Activated naive CD8-positive, alpha-beta T cell treated with anti-CD3 and anti-CD28 coated beads, Interleukin-2, amount 10 ng/mL, durations not matched to agents 7 days and 5 days (primary cell): ENCODE data around the gene ARSG. TPM values are rescaled to one million over a fixed set of nuclear protein-coding genes. Genes with fewer than 3 reads are reported as not detected.
A peak's percentile ranks its signal among the peaks of the same experiment; 100 is the strongest.
"Not testable (repeated sequence)": the region's sequence is repeated elsewhere in the genome, so short reads cannot be mapped to it uniquely, and the experiment has no call there.

ENCODE experiments used
- ATAC-seq: fragments of 150-1000 bp; cut with Tn5 transposase; one replicate; pipeline ENCODE4 v1.10.0; 2021; ENCODE audit warnings: low read depth, moderate library complexity
- POLR2A ChIA-PET: fragments of 350-600 bp; sonication (Branson Sonifier 250); formaldehyde crosslinking; loops from one replicate; lab custom pipeline; 2021; ENCODE audit warnings: antibody characterized with exemption; lab: Charles Lee
- DNase-seq: peaks from one replicate; pipeline ENCODE4 v3.0.0; 2021
- H3K27ac Mint-ChIP-seq: one replicate; pipeline ENCODE4 v1.8.0; 2022; ENCODE audit warnings: mild to moderate bottlenecking, mixed read lengths
- H3K27me3 Mint-ChIP-seq: one replicate; pipeline ENCODE4 v1.8.0; 2022; ENCODE audit warnings: mild to moderate bottlenecking, moderate library complexity, mixed read lengths
- H3K36me3 Mint-ChIP-seq: one replicate; pipeline ENCODE4 v1.8.0; 2021; ENCODE audit warnings: mild to moderate bottlenecking, mixed read lengths
- H3K4me1 Mint-ChIP-seq: one replicate; pipeline ENCODE4 v1.8.0; 2021; ENCODE audit warnings: mixed read lengths
- H3K4me3 Mint-ChIP-seq: one replicate; pipeline ENCODE4 v1.8.0; 2022; ENCODE audit warnings: mild to moderate bottlenecking, moderate library complexity, mixed read lengths
- H3K9me3 Mint-ChIP-seq: one replicate; pipeline ENCODE4 v1.8.0; 2021; ENCODE audit warnings: mixed read lengths
- total RNA-seq, 2 experiments: library from RNA; stranded (reverse); gene quantifications; one replicate each; pipeline ENCODE4 v1.2.3, GENCODE V29; 2021

ARSG gene
- 10 to 100 TPM; 10.4 to 10.9 TPM for total RNA-seq

- Mint-ChIP-seq H3K4me1 (peaks cover 36% of the 10 kb centered on the region), H3K36me3 (peaks cover 4% of the 10 kb centered on the region), H3K27ac (peak within 1 kb of the TSS; percentile 90), H3K9me3 (no peaks in the 10 kb centered on the region), H3K4me3 (peak within 1 kb of the TSS; percentile 94), H3K27me3 (no peaks in the 10 kb centered on the region)
- DNase-seq = peak; percentile 92
- POLR2A ChIA-PET = interaction anchor here (0.5 to 4.8 kb wide), 32 partner anchors 9 to 221 kb away, joined by 3 to 63 read pairs (median 6); partner anchors contain the start of genes AMZ2, PRKAR1A and WIPI1
- ATAC-seq = peak; percentile 58
Measured at GRCh38 chr17:68290955-68291835, at the start of gene ARSG, which contains the start of gene SLC16A6. ARSG (plus strand) TSS chr17:68291495; CDS start chr17:68307494, 15,999 bp downstream. SLC16A6 (minus strand) TSS chr17:68291127; CDS start chr17:68278320, 12,807 bp downstream.

- Mint-ChIP-seq H3K27me3 (no peaks in the 10 kb centered on the region), H3K4me3 (peak overlapping the region; percentile 89), H3K9me3 (no peaks in the 10 kb centered on the region), H3K36me3 (peaks cover 15% of the 10 kb centered on the region), H3K4me1 (peaks cover 27% of the 10 kb centered on the region), H3K27ac (peak overlapping the region; percentile 98)
- POLR2A ChIA-PET = interaction anchor here (0.6 to 4.0 kb wide), 14 partner anchors 9 to 257 kb away, joined by 3 to 95 read pairs (median 12); partner anchors contain the start of genes ARSG, SLC16A6 and WIPI1
- DNase-seq = no peak
- ATAC-seq = no peak
Measured at GRCh38 chr17:68246271-68247028, 44.8 kb upstream of the ARSG start.

GRCh38 chr17:68247445-68248198, 43.7 kb upstream of the ARSG start, which contains the start of gene AMZ2:
AMZ2 (plus strand) TSS chr17:68248043; CDS start chr17:68250188, 2,145 bp downstream.
- Mint-ChIP-seq H3K9me3 (no peaks in the 10 kb centered on the region), H3K27ac (peak within 1 kb of the TSS; percentile 98), H3K36me3 (peaks cover 23% of the 10 kb centered on the region), H3K4me1 (peaks cover 30% of the 10 kb centered on the region), H3K4me3 (peak within 1 kb of the TSS; percentile 89), H3K27me3 (no peaks in the 10 kb centered on the region)
- peak; percentile 100 for DNase-seq
- ATAC-seq = peak; percentile 87
- POLR2A ChIA-PET = interaction anchor here (0.5 to 4.0 kb wide), 22 partner anchors 8 to 255 kb away, joined by 3 to 95 read pairs (median 6); partner anchors contain the start of genes ARSG, SLC16A6 and WIPI1

- Mint-ChIP-seq H3K36me3 (peaks cover 27% of the 10 kb centered on the region), H3K4me1 (peaks cover 35% of the 10 kb centered on the region), H3K4me3 (peak overlapping the region; percentile 89), H3K27ac (peak overlapping the region; percentile 98), H3K9me3 (no peaks in the 10 kb centered on the region), H3K27me3 (no peaks in the 10 kb centered on the region)
- ATAC-seq (no peak), DNase-seq (no peak)
- POLR2A ChIA-PET = interaction anchor here (0.5 to 4.0 kb wide), 19 partner anchors 8 to 240 kb away, joined by 3 to 95 read pairs (median 8); partner anchors contain the start of genes ARSG, SLC16A6 and WIPI1
Measured at GRCh38 chr17:68248199-68248825, 43.0 kb upstream of the ARSG start.

- Mint-ChIP-seq H3K27me3 (no peaks in the 10 kb centered on the region), H3K27ac (peak overlapping the region; percentile 98), H3K9me3 (no peaks in the 10 kb centered on the region), H3K4me3 (peak overlapping the region; percentile 89), H3K36me3 (peaks cover 26% of the 10 kb centered on the region), H3K4me1 (peaks cover 40% of the 10 kb centered on the region)
- DNase-seq (no peak), ATAC-seq (no peak)
- POLR2A ChIA-PET = interaction anchor here (1.3 to 4.0 kb wide), 12 partner anchors 8 to 210 kb away, joined by 3 to 95 read pairs (median 12); partner anchors contain the start of genes ARSG, SLC16A6 and WIPI1
Measured at GRCh38 chr17:68248891-68249290, 42.4 kb upstream of the ARSG start.

GRCh38 chr17:68249354-68249765, 41.9 kb upstream of the ARSG start:
- H3K9me3 Mint-ChIP-seq = no peaks in the 10 kb centered on the region
- POLR2A ChIA-PET = interaction anchor here (1.3 to 4.0 kb wide), 8 partner anchors 8 to 210 kb away, joined by 3 to 95 read pairs (median 14); partner anchors contain the start of genes ARSG, SLC16A6 and WIPI1
- peak overlapping the region; percentile 98 for H3K27ac Mint-ChIP-seq
- peak overlapping the region; percentile 89 for H3K4me3 Mint-ChIP-seq
- H3K36me3 Mint-ChIP-seq = peaks cover 31% of the 10 kb centered on the region
- no peak for ATAC-seq
- no peaks in the 10 kb centered on the region for H3K27me3 Mint-ChIP-seq
- H3K4me1 Mint-ChIP-seq = peaks cover 44% of the 10 kb centered on the region
- no peak for DNase-seq

GRCh38 chr17:68253426-68253825, 37.9 kb upstream of the ARSG start:
- peaks cover 65% of the 10 kb centered on the region for H3K4me1 Mint-ChIP-seq
- not testable (repeated sequence) for H3K27me3 Mint-ChIP-seq, DNase-seq, H3K9me3 Mint-ChIP-seq
- peak; percentile 68 for ATAC-seq
- peaks cover 51% of the 10 kb centered on the region for H3K36me3 Mint-ChIP-seq
- H3K27ac Mint-ChIP-seq = peak overlapping the region; percentile 88
- POLR2A ChIA-PET = interaction anchor here (1.3 kb wide), 1 partner anchor 47 kb away, joined by 4 read pairs; no protein-coding TSS in a partner anchor
- H3K4me3 Mint-ChIP-seq = peak overlapping the region; percentile 17

- DNase-seq (no peak), ATAC-seq (no peak)
- Mint-ChIP-seq H3K27me3 (no peaks in the 10 kb centered on the region), H3K4me3 (peak overlapping the region; percentile 49), H3K9me3 (no peaks in the 10 kb centered on the region), H3K36me3 (peaks cover 49% of the 10 kb centered on the region), H3K27ac (peak overlapping the region; percentile 74), H3K4me1 (peaks cover 62% of the 10 kb centered on the region)
- POLR2A ChIA-PET = interaction anchor here (0.5 to 1.5 kb wide), 5 partner anchors 8 to 178 kb away, joined by 3 to 17 read pairs (median 4); partner anchors contain the start of gene AMZ2
Measured at GRCh38 chr17:68255151-68255550, 36.1 kb upstream of the ARSG start.

GRCh38 chr17:68255731-68256538, 35.4 kb upstream of the ARSG start:
- H3K9me3 Mint-ChIP-seq = no peaks in the 10 kb centered on the region
- no peak for ATAC-seq
- peak overlapping the region; percentile 49 for H3K4me3 Mint-ChIP-seq
- H3K27me3 Mint-ChIP-seq = no peaks in the 10 kb centered on the region
- DNase-seq = no peak
- H3K36me3 Mint-ChIP-seq = peaks cover 45% of the 10 kb centered on the region
- H3K4me1 Mint-ChIP-seq = peaks cover 63% of the 10 kb centered on the region
- H3K27ac Mint-ChIP-seq = peak overlapping the region; percentile 74
- POLR2A ChIA-PET = interaction anchor here (0.7 to 1.0 kb wide), 3 partner anchors 9 to 50 kb away, joined by 3 to 17 read pairs (median 3); partner anchors contain the start of gene AMZ2

GRCh38 chr17:68256701-68257100, 34.6 kb upstream of the ARSG start:
- Mint-ChIP-seq H3K4me1 (peaks cover 67% of the 10 kb centered on the region), H3K4me3 (peak overlapping the region; percentile 49), H3K27ac (peak overlapping the region; percentile 11), H3K36me3 (peaks cover 41% of the 10 kb centered on the region)
- not testable (repeated sequence) for H3K9me3 Mint-ChIP-seq, DNase-seq, H3K27me3 Mint-ChIP-seq, ATAC-seq
- POLR2A ChIA-PET = interaction anchor here (0.6 to 1.0 kb wide), 2 partner anchors 8 to 1026 kb away, joined by 6 to 8 read pairs; partner anchors contain the start of gene AMZ2

GRCh38 chr17:68257934-68258333, 33.4 kb upstream of the ARSG start:
- POLR2A ChIA-PET = interaction anchor here (0.8 to 1.4 kb wide), 5 partner anchors 9 to 199 kb away, joined by 3 to 14 read pairs (median 5); partner anchors contain the start of genes AMZ2 and WIPI1
- Mint-ChIP-seq H3K27me3 (no peaks in the 10 kb centered on the region), H3K9me3 (no peaks in the 10 kb centered on the region), H3K36me3 (peaks cover 33% of the 10 kb centered on the region), H3K4me1 (peaks cover 69% of the 10 kb centered on the region), H3K4me3 (no peak overlapping the region), H3K27ac (peak overlapping the region; percentile 66)
- ATAC-seq = no peak
- no peak for DNase-seq
